ENCODE results near the gene ASPA. TPM values are rescaled to one million over a fixed set of nuclear protein-coding genes. Genes with fewer than 3 reads are reported as not detected.

ASPA gene
- polyA plus RNA-seq, 4 donors, result 1.9 to 8.1 (median 3.8) TPM

DNA sequence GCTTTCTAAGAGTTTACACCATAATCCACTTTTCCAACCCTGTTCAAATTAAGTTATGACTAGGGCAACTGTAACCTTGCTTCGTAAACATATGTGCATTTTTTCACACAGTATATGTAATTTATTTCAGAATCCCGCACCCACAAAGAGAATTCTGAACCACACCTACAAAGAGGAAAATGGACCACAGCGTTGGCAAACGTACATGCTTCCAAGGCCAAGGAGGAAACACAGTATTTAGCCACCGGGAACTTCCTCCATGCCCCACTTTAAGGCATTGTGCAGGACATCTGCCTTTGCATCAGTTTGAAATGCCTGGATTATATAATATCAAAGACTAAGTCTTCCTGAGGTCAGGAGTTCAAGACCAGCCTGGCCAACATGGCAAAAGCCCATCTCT, 6.3 kb upstream of the ASPA start:
- no peaks in the 10 kb centered on the region for H3K36me3 ChIP-seq (ENCODE audit: control insufficient read depth in 3 of 3, insufficient read depth in 2 of 3, low read depth in 1 of 3, low read length in 3 of 3)
- no peak for FAIRE-seq
- H3K27me3 ChIP-seq (ENCODE audit: control insufficient read depth in 3 of 3, insufficient read depth in 3 of 3, low read length in 3 of 3), result no peaks in the 10 kb centered on the region
- no peaks in the 10 kb centered on the region for H3K9me3 ChIP-seq (ENCODE audit: control insufficient read depth in 2 of 2, insufficient read depth in 1 of 2, low read depth in 1 of 2, low read length in 1 of 2)
- DNase-seq, result no peak
- WGBS, 3 donors, result 70 to 80% (median 70%) methylated on average over 5 of the region's 5 CpGs
- H3K4me3 ChIP-seq (ENCODE audit: low read depth in 1 of 3, low read length in 3 of 3), result no peak overlapping the region
- H3K27ac ChIP-seq (ENCODE audit: low read depth in 1 of 3, low read length in 2 of 3), result no peak overlapping the region
- H3K4me1 ChIP-seq (ENCODE audit: control insufficient read depth in 3 of 3, insufficient read depth in 2 of 3, low read depth in 1 of 3, low read length in 2 of 3), result peaks cover 0 to 6% (median 0%) of the 10 kb centered on the region in 3 donors

DNA sequence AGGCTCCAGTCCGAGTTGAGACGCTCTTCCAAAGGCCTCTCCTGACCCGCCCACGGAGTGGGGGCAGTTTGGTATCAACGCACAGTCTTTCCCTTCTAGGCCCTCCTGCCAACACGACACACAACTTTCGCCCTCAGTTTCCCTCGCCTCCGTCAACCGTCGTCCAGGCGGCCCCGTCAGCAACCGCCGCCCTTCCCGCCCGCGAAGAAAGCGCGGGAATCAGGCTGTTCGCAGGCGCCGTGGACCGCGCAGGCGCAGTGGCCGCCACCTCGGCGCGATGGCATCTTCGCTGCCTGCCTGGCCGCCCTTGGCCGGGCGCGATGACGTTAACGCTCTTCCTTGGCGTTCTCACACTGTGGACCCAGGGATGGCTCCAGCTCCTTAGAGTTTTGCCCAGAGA, 4.2 kb upstream of the ASPA start, which contains the start of gene SPATA22:
SPATA22 (minus strand) TSS at position 221 of the 400 bp plus-strand sequence. CDS start 2,494 bp downstream, outside the sequence.
- 94 to 97% (median 96%) methylated on average over 38 of the region's 38 CpGs for WGBS, 3 donors
- FAIRE-seq (no peak), DNase-seq (no peak)

DNA sequence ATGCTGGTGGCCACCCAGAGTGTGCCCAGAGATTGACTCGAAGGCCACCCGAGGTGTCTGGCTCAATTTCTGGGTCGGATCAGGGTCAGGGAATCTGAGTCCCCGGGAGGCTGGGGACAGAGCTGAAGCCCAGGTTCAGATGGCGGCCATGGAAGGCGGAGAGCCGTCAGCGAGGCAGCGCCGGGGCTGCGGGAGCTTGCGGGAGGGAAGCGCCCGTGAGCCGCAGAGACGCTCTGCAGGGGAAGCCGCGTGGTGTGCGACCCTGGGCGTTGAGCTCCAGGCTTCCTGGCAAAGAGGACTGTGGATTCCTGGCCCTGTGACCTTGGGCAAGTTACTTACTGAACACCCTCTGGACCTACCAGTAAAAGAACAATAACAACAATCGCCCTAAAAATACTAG, 3.7 kb upstream of the ASPA start:
- H3K9me3 ChIP-seq (ENCODE audit: control insufficient read depth in 2 of 2, insufficient read depth in 1 of 2, low read depth in 1 of 2, low read length in 1 of 2), result no peaks in the 10 kb centered on the region
- H3K27me3 ChIP-seq (ENCODE audit: control insufficient read depth in 3 of 3, insufficient read depth in 3 of 3, low read length in 3 of 3), result no peaks in the 10 kb centered on the region
- H3K27ac ChIP-seq (ENCODE audit: low read depth in 1 of 3, low read length in 2 of 3), result no peak overlapping the region
- FAIRE-seq, result no peak
- WGBS, 3 donors, result 92 to 97% (median 96%) methylated on average over 21 of the region's 21 CpGs
- no peak overlapping the region for H3K4me3 ChIP-seq (ENCODE audit: low read depth in 1 of 3, low read length in 3 of 3)
- no peak for DNase-seq
- no peaks in the 10 kb centered on the region for H3K36me3 ChIP-seq (ENCODE audit: control insufficient read depth in 3 of 3, insufficient read depth in 2 of 3, low read depth in 1 of 3, low read length in 3 of 3)
- H3K4me1 ChIP-seq (ENCODE audit: control insufficient read depth in 3 of 3, insufficient read depth in 2 of 3, low read depth in 1 of 3, low read length in 2 of 3), result peaks cover 0 to 17% (median 0%) of the 10 kb centered on the region in 3 donors

More for the DNA sequence above, 4.2 kb upstream of the ASPA start, which contains the start of gene SPATA22:
- no peaks in the 10 kb centered on the region for H3K27me3 ChIP-seq (ENCODE audit: control insufficient read depth in 3 of 3, insufficient read depth in 3 of 3, low read length in 3 of 3)
- peaks cover 0 to 17% (median 0%) of the 10 kb centered on the region in 3 donors for H3K4me1 ChIP-seq (ENCODE audit: control insufficient read depth in 3 of 3, insufficient read depth in 2 of 3, low read depth in 1 of 3, low read length in 2 of 3)
- no peaks in the 10 kb centered on the region for H3K9me3 ChIP-seq (ENCODE audit: control insufficient read depth in 2 of 2, insufficient read depth in 1 of 2, low read depth in 1 of 2, low read length in 1 of 2)
- H3K36me3 ChIP-seq (ENCODE audit: control insufficient read depth in 3 of 3, insufficient read depth in 2 of 3, low read depth in 1 of 3, low read length in 3 of 3), result no peaks in the 10 kb centered on the region
- H3K4me3 ChIP-seq (ENCODE audit: low read depth in 1 of 3, low read length in 3 of 3), result no peak within 1 kb of the TSS
- no peak within 1 kb of the TSS for H3K27ac ChIP-seq (ENCODE audit: low read depth in 1 of 3, low read length in 2 of 3)

DNA sequence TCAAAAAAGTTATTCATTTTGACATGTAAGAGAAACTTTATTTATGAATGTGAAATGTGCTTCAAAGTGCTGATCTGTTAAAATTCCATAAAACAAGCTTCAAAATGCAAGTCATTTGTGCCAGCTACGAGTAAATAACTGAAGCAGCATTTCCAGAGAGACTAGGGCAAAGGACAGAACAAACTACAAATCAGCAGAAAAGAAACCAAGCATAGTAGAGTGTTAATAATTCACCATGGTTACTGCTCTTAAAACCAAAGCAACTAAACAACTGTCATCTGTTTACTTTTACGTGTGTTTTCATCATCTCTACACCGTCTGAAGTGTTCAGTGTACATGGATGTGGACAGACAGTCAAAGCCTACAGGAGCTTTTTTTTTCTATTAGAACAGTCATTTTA, 1.6 kb upstream of the ASPA start:
- H3K4me1 ChIP-seq (ENCODE audit: control insufficient read depth in 3 of 3, insufficient read depth in 2 of 3, low read depth in 1 of 3, low read length in 2 of 3), result peaks cover 0 to 22% (median 3%) of the 10 kb centered on the region in 3 donors
- H3K4me3 ChIP-seq (ENCODE audit: low read depth in 1 of 3, low read length in 3 of 3), result no peak overlapping the region
- H3K27ac ChIP-seq (ENCODE audit: low read depth in 1 of 3, low read length in 2 of 3), result peak overlapping the region in 2 of 3 donors; percentile 41 to 58
- 6 to 22% (median 9%) methylated on average over 3 of the region's 3 CpGs for WGBS, 3 donors
- DNase-seq (peak; percentile 82 to 87), FAIRE-seq (no peak)
- no peaks in the 10 kb centered on the region for H3K36me3 ChIP-seq (ENCODE audit: control insufficient read depth in 3 of 3, insufficient read depth in 2 of 3, low read depth in 1 of 3, low read length in 3 of 3)
- no peaks in the 10 kb centered on the region for H3K27me3 ChIP-seq (ENCODE audit: control insufficient read depth in 3 of 3, insufficient read depth in 3 of 3, low read length in 3 of 3)
- no peaks in the 10 kb centered on the region for H3K9me3 ChIP-seq (ENCODE audit: control insufficient read depth in 2 of 2, insufficient read depth in 1 of 2, low read depth in 1 of 2, low read length in 1 of 2)

DNA sequence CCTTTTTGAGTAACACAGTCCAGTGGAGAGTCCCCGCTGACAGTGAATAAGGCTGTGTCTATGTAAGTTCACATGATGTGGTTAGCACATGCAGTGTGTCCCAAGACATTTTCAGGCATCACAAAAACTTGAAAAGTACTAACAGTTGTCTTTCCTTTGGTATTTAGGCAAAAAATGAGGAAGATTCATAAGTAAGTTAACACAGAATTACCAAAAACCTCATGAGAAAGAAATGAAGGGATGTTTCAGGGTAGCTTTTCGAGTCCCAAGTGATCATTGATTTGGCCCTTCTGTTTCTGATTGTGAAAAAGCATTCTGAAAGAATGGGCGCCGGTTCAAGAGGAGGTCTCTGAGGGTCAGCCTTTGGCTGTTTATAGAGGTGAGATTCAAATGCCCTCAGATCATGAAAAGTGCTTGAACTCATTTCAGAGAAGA, 529 bp upstream of the ASPA start:
- H3K4me3 ChIP-seq (ENCODE audit: low read depth in 1 of 3, low read length in 3 of 3), result no peak overlapping the region
- peaks cover 0 to 22% (median 3%) of the 10 kb centered on the region in 3 donors for H3K4me1 ChIP-seq (ENCODE audit: control insufficient read depth in 3 of 3, insufficient read depth in 2 of 3, low read depth in 1 of 3, low read length in 2 of 3)
- H3K27ac ChIP-seq (ENCODE audit: low read depth in 1 of 3, low read length in 2 of 3), result peak overlapping the region; percentile 44 to 68 (median 58)
- no peaks in the 10 kb centered on the region for H3K9me3 ChIP-seq (ENCODE audit: control insufficient read depth in 2 of 2, insufficient read depth in 1 of 2, low read depth in 1 of 2, low read length in 1 of 2)
- WGBS, 3 donors, result 60 to 78% (median 74%) methylated on average over 4 of the region's 4 CpGs
- no peaks in the 10 kb centered on the region for H3K36me3 ChIP-seq (ENCODE audit: control insufficient read depth in 3 of 3, insufficient read depth in 2 of 3, low read depth in 1 of 3, low read length in 3 of 3)
- DNase-seq, result peak in 1 of 2 donors; percentile 10
- no peak for FAIRE-seq
- no peaks in the 10 kb centered on the region for H3K27me3 ChIP-seq (ENCODE audit: control insufficient read depth in 3 of 3, insufficient read depth in 3 of 3, low read length in 3 of 3)

- DNase-seq, result no peak
- WGBS, 3 donors, result 77 to 85% (median 84%) methylated on average over 3 of the region's 3 CpGs
- H3K9me3 ChIP-seq (ENCODE audit: control insufficient read depth in 2 of 2, insufficient read depth in 1 of 2, low read depth in 1 of 2, low read length in 1 of 2), result no peaks in the 10 kb centered on the region
- H3K27me3 ChIP-seq (ENCODE audit: control insufficient read depth in 3 of 3, insufficient read depth in 3 of 3, low read length in 3 of 3), result no peaks in the 10 kb centered on the region
- no peak overlapping the region for H3K4me3 ChIP-seq (ENCODE audit: low read depth in 1 of 3, low read length in 3 of 3)
- H3K27ac ChIP-seq (ENCODE audit: low read depth in 1 of 3, low read length in 2 of 3), result no peak overlapping the region
- no peak for FAIRE-seq
- H3K4me1 ChIP-seq (ENCODE audit: control insufficient read depth in 3 of 3, insufficient read depth in 2 of 3, low read depth in 1 of 3, low read length in 2 of 3), result peaks cover 0 to 12% (median 3%) of the 10 kb centered on the region in 3 donors
- H3K36me3 ChIP-seq (ENCODE audit: control insufficient read depth in 3 of 3, insufficient read depth in 2 of 3, low read depth in 1 of 3, low read length in 3 of 3), result no peaks in the 10 kb centered on the region
Measured at GRCh38 chr17:3479988-3480387, 4.2 kb downstream of the ASPA start.

GRCh38 chr17:3482852-3483251, 7.1 kb downstream of the ASPA start:
- peaks cover 0 to 5% (median 3%) of the 10 kb centered on the region in 3 donors for H3K4me1 ChIP-seq (ENCODE audit: control insufficient read depth in 3 of 3, insufficient read depth in 2 of 3, low read depth in 1 of 3, low read length in 2 of 3)
- no peak overlapping the region for H3K4me3 ChIP-seq (ENCODE audit: low read depth in 1 of 3, low read length in 3 of 3)
- DNase-seq (no peak), FAIRE-seq (no peak)
- WGBS, 3 donors, result 83 to 93% (median 83%) methylated on average over 3 of the region's 3 CpGs
- H3K9me3 ChIP-seq (ENCODE audit: control insufficient read depth in 2 of 2, insufficient read depth in 1 of 2, low read depth in 1 of 2, low read length in 1 of 2), result no peaks in the 10 kb centered on the region
- H3K27ac ChIP-seq (ENCODE audit: low read depth in 1 of 3, low read length in 2 of 3), result no peak overlapping the region
- H3K27me3 ChIP-seq (ENCODE audit: control insufficient read depth in 3 of 3, insufficient read depth in 3 of 3, low read length in 3 of 3), result no peaks in the 10 kb centered on the region
- no peaks in the 10 kb centered on the region for H3K36me3 ChIP-seq (ENCODE audit: control insufficient read depth in 3 of 3, insufficient read depth in 2 of 3, low read depth in 1 of 3, low read length in 3 of 3)

DNA sequence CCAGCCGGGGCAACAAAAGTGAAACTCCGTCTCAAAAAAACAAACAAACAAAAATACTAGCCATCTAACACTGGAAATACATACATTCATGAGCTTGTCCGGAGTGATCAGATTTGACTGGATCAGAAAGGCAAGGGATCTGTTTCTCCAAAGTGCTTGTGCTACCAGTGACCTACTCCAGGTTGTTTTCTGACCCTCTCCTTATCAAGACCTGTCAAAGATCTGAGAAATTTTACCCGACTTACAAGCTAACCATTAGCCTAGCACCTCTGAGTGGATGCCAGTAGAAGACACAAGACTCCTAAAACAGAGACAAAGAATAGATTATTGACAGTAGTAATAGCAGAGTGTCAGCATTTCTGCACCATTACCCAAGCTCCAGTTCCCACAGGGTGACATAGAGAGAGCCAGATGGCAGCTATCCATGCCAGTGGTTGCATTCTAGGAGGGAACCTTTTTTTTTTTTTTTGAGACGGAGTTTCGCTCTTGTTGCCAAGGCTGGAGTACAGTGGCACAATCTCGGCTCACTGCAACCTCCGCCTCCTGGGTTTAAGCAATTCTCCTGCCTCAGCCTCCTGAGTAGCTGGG, 9.8 kb downstream of the ASPA start:
- Histone ChIP-seq H3K27ac (ENCODE audit: low read depth in 1 of 3, low read length in 2 of 3) (no peak overlapping the region), H3K4me3 (ENCODE audit: low read depth in 1 of 3, low read length in 3 of 3) (no peak overlapping the region), H3K27me3 (ENCODE audit: control insufficient read depth in 3 of 3, insufficient read depth in 3 of 3, low read length in 3 of 3) (no peaks in the 10 kb centered on the region), H3K4me1 (ENCODE audit: control insufficient read depth in 3 of 3, insufficient read depth in 2 of 3, low read depth in 1 of 3, low read length in 2 of 3) (no peaks in the 10 kb centered on the region), H3K36me3 (ENCODE audit: control insufficient read depth in 3 of 3, insufficient read depth in 2 of 3, low read depth in 1 of 3, low read length in 3 of 3) (no peaks in the 10 kb centered on the region), H3K9me3 (ENCODE audit: control insufficient read depth in 2 of 2, insufficient read depth in 1 of 2, low read depth in 1 of 2, low read length in 1 of 2) (no peaks in the 10 kb centered on the region)
- DNase-seq, result peak in 1 of 2 donors; percentile 8
- WGBS, 3 donors, result 72 to 87% (median 81%) methylated on average over 8 of the region's 8 CpGs
- no peak for FAIRE-seq

GRCh38 chr17:3497101-3497500, 21.3 kb downstream of the ASPA start:
- peaks cover 0 to 3% (median 0%) of the 10 kb centered on the region in 3 donors for H3K27me3 ChIP-seq (ENCODE audit: control insufficient read depth in 3 of 3, insufficient read depth in 3 of 3, low read length in 3 of 3)
- H3K4me3 ChIP-seq (ENCODE audit: low read depth in 1 of 3, low read length in 3 of 3), result no peak overlapping the region
- FAIRE-seq (no peak), DNase-seq (no peak)
- H3K4me1 ChIP-seq (ENCODE audit: control insufficient read depth in 3 of 3, insufficient read depth in 2 of 3, low read depth in 1 of 3, low read length in 2 of 3), result no peaks in the 10 kb centered on the region
- peaks cover 0 to 11% of the 10 kb centered on the region in 2 donors for H3K9me3 ChIP-seq (ENCODE audit: control insufficient read depth in 2 of 2, insufficient read depth in 1 of 2, low read depth in 1 of 2, low read length in 1 of 2)
- no peak overlapping the region for H3K27ac ChIP-seq (ENCODE audit: low read depth in 1 of 3, low read length in 2 of 3)
- 81 to 94% (median 89%) methylated on average over 7 of the region's 7 CpGs for WGBS, 3 donors
- no peaks in the 10 kb centered on the region for H3K36me3 ChIP-seq (ENCODE audit: control insufficient read depth in 3 of 3, insufficient read depth in 2 of 3, low read depth in 1 of 3, low read length in 3 of 3)
